Measurements from ENCODE around the gene HSD17B8.

HSD17B8 gene

DNA sequence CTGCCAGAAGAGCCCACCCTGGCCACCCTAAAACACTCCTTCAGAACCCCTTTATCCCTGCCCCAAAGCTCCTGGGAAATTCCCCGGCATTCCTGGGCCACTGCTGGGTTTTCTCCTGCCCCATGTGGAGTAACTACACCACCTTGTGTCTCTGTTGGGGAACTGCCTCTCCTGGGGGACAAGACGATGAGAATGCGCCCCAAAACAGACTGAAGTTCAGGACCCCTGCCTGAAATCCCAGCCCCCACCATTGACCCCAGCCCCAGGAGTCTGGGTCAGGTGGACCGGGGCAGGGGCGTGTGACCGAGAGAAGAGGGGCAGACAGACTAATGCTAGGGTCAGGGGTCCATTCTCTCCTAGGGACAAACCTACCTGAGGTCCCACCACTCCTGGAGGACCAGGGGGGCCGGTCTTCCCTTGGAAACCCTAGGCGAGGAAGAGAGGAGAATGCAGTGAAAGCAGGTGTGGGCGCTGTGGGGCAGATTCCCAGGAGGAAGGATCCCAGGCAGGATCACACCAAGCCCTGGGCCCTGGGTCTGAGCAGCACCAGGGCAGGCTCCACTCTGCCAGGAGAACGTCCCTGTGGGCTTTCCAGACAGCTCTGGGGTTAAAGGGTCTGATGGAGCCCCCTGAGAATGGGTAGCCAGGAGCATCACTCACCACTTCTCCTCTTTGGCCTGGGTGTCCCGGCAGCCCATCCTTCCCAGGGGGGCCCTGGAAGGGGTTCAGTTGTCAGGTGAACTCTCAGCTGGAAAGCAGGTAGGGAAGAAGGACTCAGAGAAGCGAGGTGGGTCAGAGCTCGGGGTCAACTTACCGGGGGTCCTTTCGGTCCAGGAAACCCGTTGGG lies 31.5 kb upstream of the HSD17B8 start:
- H3K4me3 ChIP-seq (ENCODE audit: low read depth, low read length) = no peak overlapping the region
- TF ChIP-seq, protein P1, sequence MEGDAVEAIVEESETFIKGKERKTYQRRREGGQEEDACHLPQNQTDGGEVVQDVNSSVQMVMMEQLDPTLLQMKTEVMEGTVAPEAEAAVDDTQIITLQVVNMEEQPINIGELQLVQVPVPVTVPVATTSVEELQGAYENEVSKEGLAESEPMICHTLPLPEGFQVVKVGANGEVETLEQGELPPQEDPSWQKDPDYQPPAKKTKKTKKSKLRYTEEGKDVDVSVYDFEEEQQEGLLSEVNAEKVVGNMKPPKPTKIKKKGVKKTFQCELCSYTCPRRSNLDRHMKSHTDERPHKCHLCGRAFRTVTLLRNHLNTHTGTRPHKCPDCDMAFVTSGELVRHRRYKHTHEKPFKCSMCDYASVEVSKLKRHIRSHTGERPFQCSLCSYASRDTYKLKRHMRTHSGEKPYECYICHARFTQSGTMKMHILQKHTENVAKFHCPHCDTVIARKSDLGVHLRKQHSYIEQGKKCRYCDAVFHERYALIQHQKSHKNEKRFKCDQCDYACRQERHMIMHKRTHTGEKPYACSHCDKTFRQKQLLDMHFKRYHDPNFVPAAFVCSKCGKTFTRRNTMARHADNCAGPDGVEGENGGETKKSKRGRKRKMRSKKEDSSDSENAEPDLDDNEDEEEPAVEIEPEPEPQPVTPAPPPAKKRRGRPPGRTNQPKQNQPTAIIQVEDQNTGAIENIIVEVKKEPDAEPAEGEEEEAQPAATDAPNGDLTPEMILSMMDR (IDR thresholded peaks at IDR 0.05; ENCODE audit: low read depth, low read length, missing control alignments) = peak; percentile 78
- DNase-seq = peak; percentile 11
- no peaks in the 10 kb centered on the region for H3K36me3 ChIP-seq (replicated peaks)
- H3K27me3 ChIP-seq (replicated peaks) = no peaks in the 10 kb centered on the region
- in situ Hi-C loops (cut with HindIII; ENCODE audit: low pct_ligation_motif_present, low sequenced_read_pairs) = no loop called here
- H3K27ac ChIP-seq = no peak overlapping the region

GRCh38 chr6:33173535-33174180 lies 30.8 kb upstream of the HSD17B8 start:
- no peak overlapping the region for H3K27ac ChIP-seq
- in situ Hi-C loops (cut with HindIII; ENCODE audit: low pct_ligation_motif_present, low sequenced_read_pairs) = no loop called here
- H3K36me3 ChIP-seq (replicated peaks) = no peaks in the 10 kb centered on the region
- TF ChIP-seq, protein P1 (IDR thresholded peaks at IDR 0.05; ENCODE audit: low read depth, low read length, missing control alignments) = no peak
- no peak overlapping the region for H3K4me3 ChIP-seq (ENCODE audit: low read depth, low read length)
- DNase-seq = no peak
- H3K27me3 ChIP-seq (replicated peaks) = no peaks in the 10 kb centered on the region

- no peak for DNase-seq
- in situ Hi-C loops (cut with HindIII; ENCODE audit: low pct_ligation_motif_present, low sequenced_read_pairs) = no loop called here
- TF ChIP-seq, protein P1 (IDR thresholded peaks at IDR 0.05; ENCODE audit: low read depth, low read length, missing control alignments) = no peak
- H3K27ac ChIP-seq = no peak overlapping the region
- no peak overlapping the region for H3K4me3 ChIP-seq (ENCODE audit: low read depth, low read length)
- H3K36me3 ChIP-seq (replicated peaks) = no peaks in the 10 kb centered on the region
- H3K27me3 ChIP-seq (replicated peaks) = no peaks in the 10 kb centered on the region
Measured at GRCh38 chr6:33174784-33175183, 29.7 kb upstream of the HSD17B8 start.

- TF ChIP-seq, protein P1 (IDR thresholded peaks at IDR 0.05; ENCODE audit: low read depth, low read length, missing control alignments) = no peak
Measured at GRCh38 chr6:33175436-33176069, 28.9 kb upstream of the HSD17B8 start.

DNA sequence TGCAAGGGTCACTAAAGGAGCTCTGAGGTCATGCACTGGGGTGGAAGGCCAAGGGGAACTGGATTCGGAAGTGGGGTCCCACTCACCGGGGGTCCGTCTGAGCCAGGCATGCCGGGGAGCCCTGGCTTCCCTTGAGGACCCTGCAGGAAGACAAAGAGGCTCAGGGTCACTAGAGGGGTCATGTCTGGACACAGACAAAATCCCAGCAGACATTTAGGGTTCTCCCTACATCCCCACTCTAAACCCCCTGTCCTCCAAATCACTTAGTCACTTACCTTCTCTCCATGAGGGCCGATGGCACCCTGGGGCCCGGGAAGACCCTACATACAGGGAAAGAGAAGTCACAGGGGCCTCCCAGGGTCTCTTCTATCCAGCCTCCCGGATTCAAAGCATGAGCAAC lies 27.5 kb upstream of the HSD17B8 start:
- Histone ChIP-seq H3K4me3 (ENCODE audit: low read depth, low read length) (no peak overlapping the region), H3K27me3 (replicated peaks) (no peaks in the 10 kb centered on the region), H3K36me3 (replicated peaks) (no peaks in the 10 kb centered on the region), H3K27ac (no peak overlapping the region)
- in situ Hi-C loops (cut with HindIII; ENCODE audit: low pct_ligation_motif_present, low sequenced_read_pairs) = no loop called here
- TF ChIP-seq, protein P1 (IDR thresholded peaks at IDR 0.05; ENCODE audit: low read depth, low read length, missing control alignments) = no peak
- DNase-seq = no peak

More at GRCh38 chr6:33175436-33176069, 28.9 kb upstream of the HSD17B8 start:
- Histone ChIP-seq H3K27me3 (replicated peaks) (no peaks in the 10 kb centered on the region), H3K27ac (no peak overlapping the region), H3K36me3 (replicated peaks) (no peaks in the 10 kb centered on the region), H3K4me3 (ENCODE audit: low read depth, low read length) (no peak overlapping the region)
- DNase-seq = no peak
- in situ Hi-C loops (cut with HindIII; ENCODE audit: low pct_ligation_motif_present, low sequenced_read_pairs) = no loop called here

Measured in brain microvascular endothelial cell (primary cell).